ENCODE data around the gene PIAS1.

- TF ChIP-seq TAF1 (IDR thresholded peaks at IDR 0.05; ENCODE audit: low read depth) (no peak), CEBPB (IDR thresholded peaks at IDR 0.05) (no peak), YY1 (IDR thresholded peaks at IDR 0.05; ENCODE audit: low read depth) (no peak), RAD21 (IDR thresholded peaks at IDR 0.05; ENCODE audit: low read depth) (no peak), EP300 (IDR thresholded peaks at IDR 0.05; ENCODE audit: borderline replicate concordance) (no peak), ZBTB7A (IDR thresholded peaks at IDR 0.05; ENCODE audit: low read depth) (no peak), FOXM1 (IDR thresholded peaks at IDR 0.05; ENCODE audit: borderline replicate concordance, low read depth) (no peak), CREB1 (IDR thresholded peaks at IDR 0.05; ENCODE audit: low read depth) (no peak), MAX (IDR thresholded peaks at IDR 0.05) (no peak), EGR1 (IDR thresholded peaks at IDR 0.05) (no peak)
Measured at GRCh38 chr15:68057034-68057433, 2.9 kb downstream of the PIAS1 start.
